ENCODE measurements around the gene ADCY1.

ADCY1 gene

GRCh38 chr7:45649560-45650346, 75.6 kb downstream of the ADCY1 start:
- TF ChIP-seq CTCF (IDR thresholded peaks at IDR 0.05; ENCODE audit: low read depth, low read length), result no peak
- no peak overlapping the region for H3K4me3 ChIP-seq (ENCODE audit: low read depth, low read length)

GRCh38 chr7:45650404-45651394, 76.5 kb downstream of the ADCY1 start:
- TF ChIP-seq CTCF (IDR thresholded peaks at IDR 0.05; ENCODE audit: low read depth, low read length), result no peak
- no peak overlapping the region for H3K4me3 ChIP-seq (ENCODE audit: low read depth, low read length)

- no peak for TF ChIP-seq CTCF (IDR thresholded peaks at IDR 0.05; ENCODE audit: low read depth, low read length)
- H3K4me3 ChIP-seq (ENCODE audit: low read depth, low read length), result no peak overlapping the region
These were observed 77.4 kb downstream of the ADCY1 start for GRCh38 chr7:45651540-45651939.

- no peak for TF ChIP-seq CTCF (IDR thresholded peaks at IDR 0.05; ENCODE audit: low read depth, low read length)
These were observed 78.5 kb downstream of the ADCY1 start for GRCh38 chr7:45652630-45653029.

GRCh38 chr7:45653209-45653907, 79.2 kb downstream of the ADCY1 start:
- TF ChIP-seq CTCF (IDR thresholded peaks at IDR 0.05; ENCODE audit: low read depth, low read length), result no peak
- no peak overlapping the region for H3K4me3 ChIP-seq (ENCODE audit: low read depth, low read length)

More at GRCh38 chr7:45652630-45653029, 78.5 kb downstream of the ADCY1 start:
- H3K4me3 ChIP-seq (ENCODE audit: low read depth, low read length), result no peak overlapping the region

- H3K4me3 ChIP-seq (ENCODE audit: low read depth, low read length), result no peak overlapping the region
- TF ChIP-seq CTCF (IDR thresholded peaks at IDR 0.05; ENCODE audit: low read depth, low read length), result no peak
These were observed 80.2 kb downstream of the ADCY1 start for GRCh38 chr7:45654341-45654740.
